HG02678 (cell line): ENCODE results near the gene CNOT8.
"Not testable (repeated sequence)": the region's sequence is repeated elsewhere in the genome, so short reads cannot be mapped to it uniquely, and the experiment has no call there.

Experiments used
- ATAC-seq: cut with Tn5 transposase; IDR thresholded peaks from one replicate; pipeline ENCODE4 v1.9.1; 2021; ENCODE audit warnings: mild to moderate bottlenecking, moderate library complexity; ENCODE audit not compliant: unreplicated experiment

Gene CNOT8

DNA sequence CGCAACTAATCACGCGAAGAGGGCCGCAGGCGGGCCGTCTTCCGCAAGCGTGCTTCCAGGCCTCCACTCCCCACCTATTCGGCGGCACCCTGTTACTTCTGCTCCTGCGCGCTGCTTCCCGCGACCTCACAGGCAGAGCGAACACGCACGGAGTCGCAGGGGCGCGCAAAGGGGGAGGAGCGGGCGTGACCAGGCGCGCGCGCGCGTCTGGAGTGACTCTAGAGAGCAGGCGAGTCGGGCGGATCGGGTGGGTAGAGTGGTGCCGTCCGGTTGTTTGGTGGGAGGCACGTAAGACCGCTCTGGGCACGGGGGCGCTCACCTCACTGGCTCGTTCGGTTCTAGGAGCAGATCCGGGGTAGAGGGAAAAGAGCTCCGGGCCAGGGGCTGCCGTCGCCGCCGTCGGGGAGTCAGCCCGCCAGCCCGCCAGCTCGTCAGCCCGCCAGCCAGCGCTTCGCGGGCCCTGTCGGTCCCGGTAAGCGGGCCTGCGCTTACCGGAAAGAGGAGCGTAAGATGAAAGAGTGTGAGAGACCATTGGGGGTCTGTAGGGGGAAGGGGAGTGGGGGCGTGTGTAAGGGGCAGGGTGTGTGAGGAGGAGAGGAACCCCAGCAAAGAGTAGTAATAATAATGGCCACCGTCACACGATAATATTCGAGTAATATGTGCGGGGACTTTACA lies at the start of gene CNOT8:
CNOT8 (plus strand) TSS at position 331 of the 675 bp plus-strand sequence. CDS start 4,652 bp downstream, outside the sequence.
- peak; percentile 78 for ATAC-seq

DNA sequence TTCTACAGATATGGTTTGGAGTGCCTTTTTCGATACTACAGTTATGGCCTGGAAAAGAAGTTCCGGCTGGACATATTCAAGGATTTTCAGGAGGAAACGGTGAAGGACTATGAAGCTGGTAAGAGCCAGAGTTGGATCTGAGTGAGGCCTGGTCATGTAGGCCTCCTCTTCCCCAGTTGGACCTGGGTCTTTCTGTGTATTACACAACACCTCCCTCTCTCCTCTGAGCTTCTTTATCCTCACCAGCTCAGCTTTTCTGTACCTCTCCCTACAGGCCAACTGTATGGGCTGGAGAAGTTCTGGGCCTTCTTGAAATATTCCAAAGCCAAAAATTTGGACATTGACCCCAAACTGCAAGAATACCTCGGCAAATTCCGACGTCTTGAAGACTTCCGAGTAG lies 47.2 kb upstream of the CNOT8 start:
- ATAC-seq: no peak

DNA sequence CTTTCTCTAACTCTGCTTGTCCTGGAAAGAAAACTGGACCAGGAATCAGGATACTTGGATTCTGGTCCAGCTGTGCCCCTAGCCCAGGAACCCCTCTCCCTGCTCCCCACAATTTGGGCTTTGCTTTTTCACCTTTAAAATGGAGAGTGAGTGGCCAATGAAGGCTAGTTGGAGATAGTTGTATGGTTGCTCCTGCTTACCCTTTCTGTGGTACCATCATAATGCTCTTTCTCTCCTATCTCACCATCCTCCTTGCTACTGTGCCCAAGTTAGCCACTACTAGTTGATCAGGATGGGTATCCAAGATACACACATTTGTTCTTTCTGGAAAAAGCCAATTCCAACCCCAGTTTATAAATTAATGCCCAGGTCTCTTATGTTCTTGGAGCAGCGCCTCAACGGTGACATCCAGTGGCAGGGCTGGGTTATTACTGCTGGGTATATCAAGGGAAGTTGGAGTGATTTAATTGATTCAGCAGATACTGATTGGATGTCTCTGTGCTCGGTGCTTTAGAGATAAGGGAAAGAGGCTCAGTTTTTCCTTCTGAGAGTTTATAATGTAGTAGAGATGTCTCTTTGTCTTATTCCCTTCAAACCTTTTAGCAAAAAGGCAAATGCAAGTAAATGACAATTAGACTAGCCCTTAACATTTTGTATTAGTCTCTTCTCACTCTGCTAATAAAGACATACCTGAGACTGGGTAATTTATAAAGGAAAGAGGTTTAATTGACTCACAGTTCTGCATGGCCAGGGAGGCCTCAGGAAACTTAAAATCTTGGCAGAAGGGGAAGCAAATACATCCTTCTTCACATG lies 46.6 kb upstream of the CNOT8 start:
- no peak for ATAC-seq

DNA sequence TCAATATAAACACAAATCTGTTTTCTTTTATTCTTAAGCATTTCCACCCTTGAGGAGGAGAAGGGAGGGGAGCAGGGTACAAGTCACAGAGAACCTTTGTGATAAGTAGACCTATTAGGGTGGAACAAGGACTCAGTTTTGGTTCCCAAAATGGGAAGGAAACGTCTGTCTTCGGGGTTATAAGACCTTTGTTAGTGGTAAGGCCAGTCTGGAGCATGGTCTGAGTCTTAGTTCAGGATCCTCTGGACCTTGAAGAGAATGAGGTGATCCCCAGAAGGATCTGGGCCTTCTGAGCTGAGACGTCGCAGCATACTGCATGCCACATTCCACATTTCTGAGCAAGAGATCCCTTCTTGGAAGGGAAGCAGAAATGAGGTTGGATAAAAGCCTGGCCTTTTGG lies 45.3 kb upstream of the CNOT8 start:
- ATAC-seq: no peak

DNA sequence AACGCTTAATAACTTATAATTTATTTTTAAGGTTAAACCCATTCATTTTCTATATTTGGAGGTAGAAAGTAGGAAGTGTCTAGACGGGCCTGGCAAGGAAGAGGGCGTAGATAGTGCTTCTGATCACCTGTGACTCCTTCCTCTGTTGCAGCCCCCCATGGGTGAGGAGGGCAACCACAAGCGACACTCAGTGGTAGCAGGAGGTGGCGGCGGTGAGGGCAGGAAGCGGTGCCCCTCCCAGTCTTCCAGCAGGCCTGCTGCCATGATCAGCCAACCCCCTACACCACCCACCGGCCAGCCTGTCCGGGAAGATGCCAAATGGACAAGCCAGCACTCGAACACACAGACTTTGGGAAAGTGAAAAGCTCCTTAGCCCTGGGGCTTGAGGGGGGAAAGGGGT lies 44.7 kb upstream of the CNOT8 start:
- no peak for ATAC-seq

DNA sequence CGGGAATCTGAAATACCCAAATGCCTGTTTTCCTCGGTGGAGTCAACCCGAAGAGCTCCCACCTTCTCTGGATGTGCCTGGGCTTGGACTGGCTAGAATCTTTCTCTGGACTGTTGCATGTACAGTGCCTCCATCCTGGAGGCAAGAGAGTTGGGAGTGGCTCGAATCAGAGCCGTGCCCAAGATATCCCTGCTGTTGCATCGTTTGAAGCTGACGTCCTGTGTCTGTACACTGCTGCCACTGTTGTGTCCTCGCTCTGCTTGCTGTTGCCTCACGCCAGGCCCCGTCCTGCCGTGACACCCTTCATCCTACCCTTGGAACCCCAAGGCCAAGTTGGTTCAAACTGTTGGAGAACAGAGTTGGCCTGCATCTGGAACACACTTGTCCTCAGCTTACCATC lies 43.4 kb upstream of the CNOT8 start:
- no peak for ATAC-seq

DNA sequence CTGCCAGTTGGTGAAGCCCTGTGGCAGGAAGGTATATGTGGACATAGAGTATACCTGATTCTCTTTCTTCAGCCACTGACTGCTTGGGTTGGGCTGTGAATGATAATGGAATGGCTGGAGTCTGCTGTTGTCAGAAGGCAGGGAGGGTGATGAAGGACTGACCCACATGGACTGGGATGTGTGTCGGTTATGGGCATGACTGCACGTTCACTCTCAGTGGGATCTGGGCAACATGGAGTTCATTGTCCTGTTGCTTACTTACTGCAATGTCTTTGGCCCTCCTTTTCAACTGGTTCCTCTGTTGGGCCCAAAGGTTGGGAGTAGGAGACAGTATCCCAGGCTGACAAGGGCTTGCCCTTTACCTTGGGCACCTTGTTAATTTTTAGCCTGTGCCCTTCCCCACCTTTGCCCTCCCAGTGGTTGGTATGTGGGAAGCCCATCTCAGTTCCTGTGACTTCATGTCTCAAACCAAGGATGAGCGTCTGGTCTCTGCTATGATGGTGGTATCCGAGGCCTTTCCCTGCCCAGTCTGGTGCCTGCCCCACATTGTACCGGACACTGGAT lies 42.7 kb upstream of the CNOT8 start:
- no peak for ATAC-seq

GRCh38 chr5:154816891-154817492 lies 41.4 kb upstream of the CNOT8 start:
- no peak for ATAC-seq

GRCh38 chr5:154817815-154818214 lies 40.6 kb upstream of the CNOT8 start:
- no peak for ATAC-seq

- no peak for ATAC-seq
Measured at GRCh38 chr5:154818471-154819116, 39.8 kb upstream of the CNOT8 start.

- ATAC-seq: no peak
Measured at GRCh38 chr5:154819546-154819945, 38.9 kb upstream of the CNOT8 start.

GRCh38 chr5:154820383-154820782 lies 38.0 kb upstream of the CNOT8 start:
- no peak for ATAC-seq

GRCh38 chr5:154822896-154823295 lies 35.5 kb upstream of the CNOT8 start:
- not testable (repeated sequence) for ATAC-seq

DNA sequence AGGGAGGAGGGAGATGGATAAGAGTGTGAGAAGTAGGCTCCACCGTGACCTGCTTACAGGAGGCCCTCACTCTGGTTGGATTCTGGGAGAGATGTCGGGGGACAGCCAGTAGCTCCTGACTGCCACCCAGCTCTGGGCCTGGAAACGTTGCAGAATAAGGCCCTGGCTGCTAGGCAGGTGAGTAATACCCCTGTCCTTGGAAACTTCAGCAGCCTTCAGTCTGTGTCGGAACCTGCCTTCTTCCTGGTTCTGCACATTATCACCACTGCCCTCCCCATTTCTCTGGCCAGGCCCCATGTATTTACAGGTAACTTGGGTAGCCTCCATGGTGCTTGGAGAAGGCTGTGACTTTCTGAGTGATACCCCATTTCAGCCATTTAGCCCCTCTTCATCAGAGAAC lies 34.8 kb upstream of the CNOT8 start:
- ATAC-seq: no peak

DNA sequence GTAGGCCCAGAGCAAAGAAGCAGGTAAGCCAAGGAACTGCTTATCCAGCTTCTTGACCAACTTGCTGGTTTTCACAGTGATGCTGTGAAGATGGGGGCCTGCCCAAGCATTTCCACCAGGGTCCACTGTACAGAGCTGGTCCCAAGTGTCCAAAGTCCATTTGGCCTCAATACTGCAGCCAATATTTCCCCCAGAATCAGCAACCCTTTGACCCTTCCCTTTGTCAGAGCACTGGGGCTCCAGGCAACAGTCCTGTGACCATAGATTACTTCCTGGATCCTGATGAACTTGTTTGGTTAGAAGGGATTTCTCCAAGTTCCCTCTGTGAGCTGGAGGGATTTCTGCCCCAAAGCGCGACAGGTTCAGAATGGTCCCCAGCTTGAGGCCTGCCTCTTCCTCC lies 34.4 kb upstream of the CNOT8 start:
- ATAC-seq: no peak

DNA sequence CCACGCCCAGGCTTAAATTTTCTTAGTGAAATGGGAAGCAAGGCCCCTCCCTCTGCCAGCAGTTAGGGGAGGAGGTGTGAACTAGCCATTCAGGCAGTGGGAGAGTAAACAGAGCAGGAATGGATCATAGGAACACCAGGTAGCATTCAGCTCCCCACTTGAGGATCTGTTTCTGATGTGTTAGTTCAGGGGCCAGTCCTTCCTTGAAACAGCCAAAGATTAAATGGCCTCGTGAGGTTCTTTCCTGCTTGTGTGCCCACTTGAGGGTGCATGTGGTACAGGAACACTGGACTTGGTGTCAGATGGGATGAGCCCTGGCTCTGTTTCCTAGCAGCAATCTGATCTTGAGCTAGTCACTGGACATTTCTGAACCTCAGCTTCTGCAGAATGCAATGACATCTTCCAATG lies 29.2 kb upstream of the CNOT8 start:
- ATAC-seq: no peak

DNA sequence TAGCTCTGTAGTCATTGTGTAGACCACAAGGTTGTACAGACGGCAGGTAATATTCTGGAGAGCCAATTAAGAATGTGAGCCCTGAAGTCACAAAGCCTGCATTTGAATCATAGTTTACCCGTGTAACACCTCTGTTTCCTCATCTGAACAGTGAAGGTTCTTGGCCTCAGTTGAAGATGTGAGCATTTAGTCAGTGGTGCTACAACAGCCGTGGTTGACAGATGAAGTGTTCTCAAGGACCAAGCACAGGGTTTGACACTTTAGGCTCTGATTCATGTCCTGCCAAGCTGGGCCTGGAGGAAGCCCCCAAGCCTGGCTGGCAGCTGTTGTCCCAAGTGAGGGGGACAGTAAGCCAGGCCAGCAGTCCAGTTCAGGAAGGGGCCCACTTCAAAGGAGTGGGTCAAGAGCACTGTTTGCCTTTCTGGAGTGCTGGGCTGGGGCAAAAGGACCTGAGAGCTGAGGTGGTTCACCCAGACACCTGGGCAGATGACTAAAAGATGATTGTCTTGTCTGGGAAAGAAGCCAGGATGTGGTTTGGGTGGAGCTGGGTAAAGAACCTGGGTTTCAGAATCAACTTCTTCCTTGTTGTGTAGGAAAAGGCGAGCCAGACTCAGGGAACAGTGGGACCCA lies 28.7 kb upstream of the CNOT8 start:
- ATAC-seq: no peak

DNA sequence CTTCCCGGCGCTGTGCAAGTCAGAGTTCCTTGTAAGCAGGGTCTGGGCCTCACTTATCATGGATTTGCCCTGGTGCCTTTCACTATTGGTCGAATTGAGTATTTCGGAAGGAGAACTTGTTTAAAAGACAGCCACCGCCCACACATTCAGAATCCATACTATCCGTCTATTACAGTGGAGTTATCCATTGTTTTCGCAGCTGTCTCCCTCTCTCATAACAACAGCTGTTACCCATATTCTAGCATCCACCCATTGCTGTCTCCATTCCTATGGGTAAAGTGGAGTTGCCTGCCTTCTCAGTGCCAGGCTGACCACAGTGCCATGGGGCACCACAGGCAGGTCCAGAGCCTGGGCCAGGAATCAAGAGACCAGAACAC lies 28.2 kb upstream of the CNOT8 start:
- no peak for ATAC-seq

GRCh38 chr5:154830596-154830995 lies 27.8 kb upstream of the CNOT8 start:
- no peak for ATAC-seq

DNA sequence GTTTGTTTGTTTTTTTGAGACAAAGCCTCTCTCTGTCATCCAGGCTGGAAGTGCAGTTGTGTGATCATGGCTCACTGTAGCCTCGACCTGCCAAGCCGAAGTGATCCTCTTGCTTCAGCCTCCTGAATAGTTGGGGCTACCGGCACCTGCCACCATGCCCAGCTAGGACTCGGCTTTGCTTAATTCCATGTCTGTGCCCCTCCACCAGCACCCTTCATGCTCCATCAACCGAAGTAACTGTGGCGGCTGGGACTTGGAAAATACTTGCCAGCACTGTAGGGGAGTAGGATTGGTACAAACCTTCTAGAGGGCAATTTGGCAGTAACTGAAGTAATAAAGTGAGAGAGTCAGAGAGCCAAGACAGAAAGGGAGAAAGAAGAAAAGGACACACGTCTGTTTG lies 27.0 kb upstream of the CNOT8 start:
- ATAC-seq: no peak

- not testable (repeated sequence) for ATAC-seq
Measured at GRCh38 chr5:154832804-154833203, 25.6 kb upstream of the CNOT8 start.
